Fibroblast of mammary gland (primary cell): ENCODE results near the gene CD37.
A peak's percentile ranks its signal among the peaks of the same experiment; 100 is the strongest.

Experiments
- DNase-seq: peaks from one replicate; pipeline ENCODE4 v3.0.0-alpha.2; 2010; ENCODE audit warnings: low read depth
- H3K4me3 ChIP-seq: 2 replicates; pipeline ENCODE4 v1.5.1; 2011; ENCODE audit warnings: low read depth, mild to moderate bottlenecking, low read length, moderate library complexity; ENCODE audit not compliant: control insufficient read depth
- CTCF ChIP-seq: conservative IDR thresholded peaks from 2 replicates; pipeline ENCODE4 v1.5.1; 2011; ENCODE audit warnings: low read depth, low read length, inconsistent platforms; ENCODE audit not compliant: control insufficient read depth, insufficient read depth

Gene CD37

DNA sequence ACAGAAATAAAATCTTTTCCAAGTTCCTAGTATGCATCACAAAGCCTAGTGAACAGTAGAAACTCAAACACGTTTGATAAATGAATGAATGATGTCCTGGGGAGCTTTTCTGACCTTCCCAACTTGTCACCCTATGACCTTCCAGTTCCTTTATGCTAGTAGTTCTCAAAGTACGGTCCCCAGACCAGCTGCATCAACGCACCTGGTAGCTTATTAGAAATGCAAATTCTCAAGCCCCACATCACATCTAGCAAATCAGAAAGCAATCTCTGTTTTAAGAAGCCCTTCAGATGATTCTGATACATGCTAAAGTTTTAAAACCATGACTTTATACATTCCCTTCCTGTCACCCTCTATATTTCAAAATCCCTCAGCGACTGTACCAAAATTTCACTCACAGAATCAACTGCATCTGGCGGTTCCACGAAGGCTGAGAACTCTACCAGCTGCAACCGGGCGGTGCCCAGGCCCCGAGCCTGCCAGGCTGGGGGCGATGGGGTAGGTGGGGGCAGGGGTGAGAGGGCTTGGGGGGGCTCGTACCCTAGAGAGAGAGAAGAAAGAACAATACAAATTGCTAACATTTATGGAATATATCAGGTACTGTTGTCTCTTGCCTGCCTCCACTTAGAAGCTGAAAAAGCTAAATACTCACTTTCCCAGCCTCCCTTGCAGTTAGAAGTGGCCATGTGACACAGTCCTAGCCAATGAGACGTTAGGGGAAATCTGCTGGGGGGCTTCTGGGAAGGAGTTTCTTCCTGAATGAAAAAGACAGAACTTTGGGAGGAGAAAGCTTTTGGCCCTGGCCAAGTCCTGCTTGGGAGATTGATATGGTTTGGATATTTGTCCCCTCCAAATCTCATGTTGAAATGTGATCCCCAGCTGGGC lies 13.3 kb downstream of the CD37 start:
- TF ChIP-seq CTCF, result no peak
- no peak for DNase-seq
- no peak overlapping the region for H3K4me3 ChIP-seq

DNA sequence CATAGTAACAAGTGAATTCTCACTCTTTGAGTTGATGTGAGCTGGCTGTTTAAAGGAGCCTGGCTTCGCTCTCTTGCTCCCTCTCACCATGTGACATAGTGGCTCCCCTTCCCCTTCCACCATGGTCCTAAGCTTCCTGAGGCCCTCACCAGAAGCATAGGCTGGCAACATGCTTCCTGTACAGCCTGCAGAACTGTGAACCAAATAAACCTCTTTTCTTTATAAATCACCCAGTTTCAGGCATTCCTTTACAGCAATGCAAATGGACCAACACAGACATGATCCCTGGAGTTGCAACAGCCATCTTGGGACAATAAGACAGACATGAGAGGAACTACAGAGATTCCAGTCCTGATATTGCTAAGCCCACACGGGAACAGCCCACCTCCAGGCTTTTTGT lies 14.4 kb downstream of the CD37 start:
- TF ChIP-seq CTCF, result no peak
- H3K4me3 ChIP-seq, result no peak overlapping the region
- DNase-seq, result no peak

DNA sequence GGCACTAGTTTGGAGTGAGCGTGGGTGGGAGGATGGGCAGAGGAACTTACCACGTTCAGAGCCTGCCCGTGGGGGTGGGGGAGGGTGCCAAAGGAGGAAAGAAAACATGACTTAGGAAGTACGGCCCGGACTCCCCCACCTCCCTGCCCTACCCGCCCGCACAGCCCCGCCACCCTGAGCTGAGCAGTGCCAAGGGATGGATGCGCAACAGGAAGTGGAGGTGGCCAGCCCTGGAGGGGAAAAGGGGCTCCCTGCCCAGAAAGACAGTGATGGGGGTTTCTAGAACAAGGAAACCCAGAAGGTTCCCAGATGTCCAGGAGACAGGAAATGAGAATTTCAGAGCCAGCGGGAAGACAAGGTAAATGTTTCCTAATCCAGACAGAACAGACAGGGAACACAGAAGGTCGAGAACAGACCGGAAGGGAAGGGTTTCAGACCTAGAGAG lies 20.7 kb downstream of the CD37 start:
- DNase-seq, result peak; percentile 25
- H3K4me3 ChIP-seq, result no peak overlapping the region
- no peak for TF ChIP-seq CTCF

DNA sequence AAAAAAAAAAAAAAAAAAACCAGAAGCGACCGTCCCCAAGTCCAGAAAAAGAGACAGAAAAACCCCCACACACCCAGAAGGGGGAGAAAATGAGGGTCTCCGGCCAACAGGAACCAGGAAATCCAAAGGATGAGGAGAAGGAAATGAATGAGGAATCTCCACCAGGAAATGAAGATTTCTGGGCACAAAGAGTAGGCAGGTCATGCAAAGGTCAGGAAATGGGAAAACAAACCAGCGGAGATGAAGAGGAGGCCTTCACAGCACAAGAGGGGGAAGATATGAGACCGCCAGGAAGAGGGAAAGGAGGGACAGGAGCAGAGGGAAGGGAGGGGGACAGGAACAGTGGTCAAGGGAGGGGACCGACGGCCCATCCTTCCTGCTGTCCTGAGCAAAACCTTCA lies 21.2 kb downstream of the CD37 start:
- no peak overlapping the region for H3K4me3 ChIP-seq
- no peak for TF ChIP-seq CTCF
- no peak for DNase-seq

DNA sequence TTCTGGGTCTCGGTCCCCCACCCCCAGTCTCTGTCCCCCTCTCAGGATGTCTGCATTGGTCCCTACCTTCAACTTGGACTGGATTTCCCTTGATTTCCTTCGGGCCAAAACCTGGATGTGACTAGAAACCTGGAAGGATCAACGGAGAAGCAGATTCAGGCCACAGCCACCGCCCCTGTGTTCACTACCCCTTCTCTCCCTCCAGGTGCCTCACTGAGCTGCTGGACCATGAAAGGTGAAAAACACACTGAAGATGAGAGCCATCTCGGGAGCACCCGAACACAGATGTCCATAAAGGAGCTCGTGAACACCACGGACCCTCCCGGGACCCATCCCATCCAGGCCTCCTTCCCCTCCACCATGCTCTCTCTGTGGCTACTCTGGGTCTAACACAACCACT lies 22.0 kb downstream of the CD37 start:
- no peak overlapping the region for H3K4me3 ChIP-seq
- no peak for TF ChIP-seq CTCF

DNA sequence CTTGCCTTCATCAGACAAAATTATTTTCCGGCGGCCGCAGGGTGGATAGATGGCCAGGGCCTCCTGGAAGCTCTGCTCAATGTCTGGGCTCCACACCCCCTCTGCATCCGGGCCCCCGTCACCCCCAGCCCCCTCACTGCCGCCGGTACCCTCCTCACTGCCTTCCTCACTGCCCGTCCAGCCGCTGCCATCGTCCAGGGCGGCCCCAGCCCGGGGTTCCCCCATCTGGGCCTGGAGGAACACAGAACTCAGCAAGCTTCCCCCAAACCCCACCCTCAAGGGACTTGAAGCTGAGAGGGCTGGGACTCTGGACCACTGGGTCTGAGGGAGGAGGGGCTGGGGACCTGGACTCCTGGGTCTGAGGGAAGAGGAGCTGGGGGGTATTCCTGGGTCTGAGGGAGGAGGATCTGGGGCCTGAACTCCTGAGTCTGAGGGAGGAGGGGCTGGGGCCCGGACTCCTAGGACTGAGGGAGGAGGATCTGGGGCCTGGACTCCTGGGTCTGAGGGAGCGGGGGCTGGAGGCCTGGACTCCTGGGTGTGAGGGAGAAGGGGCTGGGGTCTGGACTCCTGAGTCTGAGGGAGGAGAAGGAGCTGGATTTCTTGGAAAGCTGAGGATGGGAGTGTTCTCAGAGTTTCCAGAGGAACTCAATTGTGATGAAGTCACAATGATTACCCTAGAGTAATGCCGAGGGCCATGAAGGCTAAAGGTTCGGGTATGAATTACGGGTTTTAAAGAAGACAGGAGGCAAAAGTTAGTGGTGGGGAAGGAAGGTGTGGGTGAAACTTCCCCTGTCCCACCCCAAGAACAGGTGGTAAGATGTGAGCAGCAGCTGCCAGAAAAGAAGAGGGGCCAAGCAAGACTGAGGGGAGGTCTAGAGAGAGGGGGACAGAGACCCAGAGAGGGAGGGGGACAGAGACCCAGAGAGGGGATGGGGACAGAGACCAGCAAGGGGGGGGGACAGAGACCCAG lies 24.9 kb downstream of the CD37 start:
- no peak for TF ChIP-seq CTCF
- H3K4me3 ChIP-seq, result no peak overlapping the region

More for the DNA sequence above, 22.0 kb downstream of the CD37 start:
- no peak for DNase-seq

More for the DNA sequence above, 24.9 kb downstream of the CD37 start:
- DNase-seq, result no peak
